Measurements from ENCODE around the gene CLRN3.

DNA sequence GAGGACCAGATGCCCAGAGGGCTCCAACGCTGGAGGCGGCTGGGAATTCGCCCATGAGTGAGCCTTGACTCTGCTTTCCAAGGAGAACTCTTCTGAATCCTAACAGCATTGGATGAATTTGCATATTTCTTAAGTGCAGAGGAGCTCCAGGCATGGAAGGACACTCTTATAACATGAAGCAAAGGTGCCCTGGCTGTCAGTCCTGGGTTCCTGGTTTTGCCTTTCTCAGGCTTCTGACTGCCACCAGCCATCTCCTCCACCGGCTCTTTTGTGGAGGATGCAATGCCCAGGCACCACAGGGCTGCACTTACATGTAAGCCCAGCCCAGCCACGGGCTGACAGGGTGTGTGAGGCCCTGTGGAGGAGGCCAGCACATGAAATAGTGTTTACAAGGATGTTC is 8.2 kb downstream of the CLRN3 start:
- TF ChIP-seq SIN3A (IDR thresholded peaks at IDR 0.05; ENCODE audit: borderline replicate concordance, insufficient read depth, low read length) (no peak), TAF1 (IDR thresholded peaks at IDR 0.05; ENCODE audit: borderline replicate concordance, insufficient read depth, low read length) (no peak), FOXP2 (optimal IDR thresholded peaks at IDR 0.05; ENCODE audit: borderline replicate concordance, extremely low read depth, extremely low read length, insufficient read depth) (no peak)

All from PFSK-1 (cell line).